SU-DHL-6 (cell line): ENCODE measurements around the gene SLC6A17.

ENCODE experiments used
- CTCF ChIP-seq: fragments of 200-600 bp; sonication (generic); IDR thresholded peaks from one replicate; pipeline ENCODE4 v1.5.1; 2017; ENCODE audit warnings: antibody characterized with exemption, mild to moderate bottlenecking, low read length, moderate library complexity; ENCODE audit not compliant: insufficient read depth, poor library complexity, severe bottlenecking
- EZH2phosphoT487 ChIP-seq: fragments of 200-600 bp; sonication (generic), shearing (Covaris generic); conservative IDR thresholded peaks from 2 replicates; pipeline ENCODE4 v1.6.1; 2018; ENCODE audit warnings: mild to moderate bottlenecking, antibody characterized with exemption, low read length, moderate library complexity, mixed read lengths

GRCh38 chr1:110185181-110185580 is 34.9 kb downstream of the SLC6A17 start:
- TF ChIP-seq CTCF (no peak), EZH2phosphoT487 (no peak)
